Hepatocyte (in vitro differentiated cells): ENCODE measurements around the gene SNX10. TPM values are rescaled to one million over a fixed set of nuclear protein-coding genes. Genes with fewer than 3 reads are reported as not detected.
A peak's percentile ranks its signal among the peaks of the same experiment; 100 is the strongest.

ENCODE experiments used
- DNase-seq: peaks from one replicate; pipeline ENCODE4 v3.0.0-alpha.2; 2016; ENCODE audit warnings: low spot score
- H2AFZ ChIP-seq: fragments of 200-600 bp; sonication (generic); 2 replicates; pipeline ENCODE4 v1.6.0; 2016; ENCODE audit warnings: antibody characterized with exemption, mild to moderate bottlenecking
- H3K27ac ChIP-seq: fragments of 200-600 bp; sonication (generic); 2 replicates; pipeline ENCODE4 v1.5.1; 2016; ENCODE audit warnings: mild to moderate bottlenecking
- H3K27me3 ChIP-seq: fragments of 200-600 bp; sonication (generic); 2 replicates; pipeline ENCODE4 v1.6.1; 2016
- H3K36me3 ChIP-seq: fragments of 200-600 bp; sonication (generic); replicated peaks from 2 replicates; pipeline ENCODE4 v1.5.1; 2016; ENCODE audit warnings: low read depth; ENCODE audit not compliant: insufficient read depth
- H3K4me1 ChIP-seq: fragments of 200-600 bp; sonication (generic); 2 replicates; pipeline ENCODE4 v1.5.1; 2016; ENCODE audit warnings: mild to moderate bottlenecking, moderate library complexity; ENCODE audit not compliant: insufficient read depth
- H3K4me2 ChIP-seq: fragments of 200-600 bp; sonication (generic); 2 replicates; pipeline ENCODE4 v1.6.0; 2016
- H3K4me3 ChIP-seq: fragments of 200-600 bp; sonication (generic); 2 replicates; pipeline ENCODE4 v1.5.1; 2016; ENCODE audit warnings: mild to moderate bottlenecking
- H3K79me2 ChIP-seq: fragments of 200-600 bp; sonication (generic); 2 replicates; pipeline ENCODE4 v1.6.0; 2017; ENCODE audit warnings: mild to moderate bottlenecking
- H3K9me2 ChIP-seq: fragments of 200-600 bp; sonication (generic); replicated peaks from 2 replicates; pipeline ENCODE4 v1.6.0; 2017; ENCODE audit warnings: mild to moderate bottlenecking; ENCODE audit not compliant: insufficient read depth
- H3K9me3 ChIP-seq: fragments of 200-600 bp; sonication (generic); 2 replicates; pipeline ENCODE4 v1.5.1; 2016; ENCODE audit warnings: low read depth, mild to moderate bottlenecking
- H4K20me1 ChIP-seq: fragments of 200-600 bp; sonication (generic); 2 replicates; pipeline ENCODE4 v1.6.0; 2016; ENCODE audit warnings: mild to moderate bottlenecking; ENCODE audit not compliant: insufficient read depth, poor library complexity, severe bottlenecking
- EZH2 ChIP-seq: fragments of 200-600 bp; sonication (generic); IDR thresholded peaks from 2 replicates; pipeline ENCODE4 v1.6.1; 2016; ENCODE audit warnings: antibody characterized with exemption, mild to moderate bottlenecking, borderline replicate concordance
- EZH2phosphoT487 ChIP-seq: fragments of 200-600 bp; sonication (generic); IDR thresholded peaks from one replicate; pipeline ENCODE4 v1.6.1; 2018; ENCODE audit warnings: antibody characterized with exemption, mild to moderate bottlenecking, low read depth, moderate library complexity; ENCODE audit not compliant: unreplicated experiment, severe bottlenecking
- WGBS: methylation state at CpG from one replicate; pipeline ENCODE4 v1.1.6; 2016; ENCODE audit warnings: low lambda C conversion rate; ENCODE audit errors: missing lambda C conversion rate; 5-methylcytosine and 5-hydroxymethylcytosine counted together
- polyA plus RNA-seq: library from polyadenylated mRNA; unstranded; fragments of >200 nt; fragmentation: Nextera tagmentation; extraction: Ambion mirVana; gene quantifications from 2 replicates; pipeline ENCODE4 v1.2.1, GENCODE V29; 2016
- total RNA-seq: library from RNA; depleted of rRNA; stranded (reverse); fragments of >200 nt; gene quantifications from 2 replicates; pipeline ENCODE4 v1.2.3, GENCODE V29; 2014
- TF ChIP-seq, protein P1 (sequence below): fragments of 200-600 bp; sonication (generic); IDR thresholded peaks from 2 replicates; pipeline ENCODE4 v1.5.1; 2016; ENCODE audit warnings: antibody characterized with exemption, mild to moderate bottlenecking; ENCODE audit not compliant: poor library complexity

The SNX10 gene
- total and polyA plus RNA-seq, 2 experiments from 2014 or later, result 6.1 to 8.2 TPM

DNA sequence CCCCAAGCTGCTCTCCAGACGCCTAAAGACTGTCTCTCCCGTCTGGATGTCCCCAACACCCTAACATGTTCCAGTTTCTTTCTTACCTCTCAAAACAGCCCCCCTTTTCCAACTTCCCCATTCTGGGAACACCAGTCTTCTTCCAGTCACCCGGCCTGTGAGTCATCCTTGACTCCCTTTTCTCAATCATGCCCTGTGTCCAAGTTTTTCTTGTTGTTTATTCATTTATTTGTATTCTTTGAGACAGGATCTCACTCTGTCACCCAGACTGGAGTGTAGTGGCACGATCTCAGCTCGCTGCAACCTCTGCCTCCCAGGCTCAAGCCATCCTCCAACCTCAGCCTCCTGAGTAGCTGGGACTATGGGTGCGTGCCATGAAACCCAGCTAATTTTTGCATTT, 15.6 kb downstream of the SNX10 start:
- H3K9me2 ChIP-seq, result no peaks in the 10 kb centered on the region
- no peaks in the 10 kb centered on the region for H3K4me1 ChIP-seq
- H3K79me2 ChIP-seq, result no peaks in the 10 kb centered on the region
- DNase-seq, result peak; percentile 23
- H3K4me3 ChIP-seq, result no peak overlapping the region
- no peaks in the 10 kb centered on the region for H3K9me3 ChIP-seq
- no peak overlapping the region for H2AFZ ChIP-seq
- H3K27me3 ChIP-seq, result no peaks in the 10 kb centered on the region
- no peaks in the 10 kb centered on the region for H3K36me3 ChIP-seq
- no peak overlapping the region for H3K4me2 ChIP-seq
- WGBS, result 84% methylated on average over 6 of the region's 6 CpGs
- TF ChIP-seq EZH2, result no peak
- TF ChIP-seq EZH2phosphoT487, result no peak
- TF ChIP-seq, protein P1, sequence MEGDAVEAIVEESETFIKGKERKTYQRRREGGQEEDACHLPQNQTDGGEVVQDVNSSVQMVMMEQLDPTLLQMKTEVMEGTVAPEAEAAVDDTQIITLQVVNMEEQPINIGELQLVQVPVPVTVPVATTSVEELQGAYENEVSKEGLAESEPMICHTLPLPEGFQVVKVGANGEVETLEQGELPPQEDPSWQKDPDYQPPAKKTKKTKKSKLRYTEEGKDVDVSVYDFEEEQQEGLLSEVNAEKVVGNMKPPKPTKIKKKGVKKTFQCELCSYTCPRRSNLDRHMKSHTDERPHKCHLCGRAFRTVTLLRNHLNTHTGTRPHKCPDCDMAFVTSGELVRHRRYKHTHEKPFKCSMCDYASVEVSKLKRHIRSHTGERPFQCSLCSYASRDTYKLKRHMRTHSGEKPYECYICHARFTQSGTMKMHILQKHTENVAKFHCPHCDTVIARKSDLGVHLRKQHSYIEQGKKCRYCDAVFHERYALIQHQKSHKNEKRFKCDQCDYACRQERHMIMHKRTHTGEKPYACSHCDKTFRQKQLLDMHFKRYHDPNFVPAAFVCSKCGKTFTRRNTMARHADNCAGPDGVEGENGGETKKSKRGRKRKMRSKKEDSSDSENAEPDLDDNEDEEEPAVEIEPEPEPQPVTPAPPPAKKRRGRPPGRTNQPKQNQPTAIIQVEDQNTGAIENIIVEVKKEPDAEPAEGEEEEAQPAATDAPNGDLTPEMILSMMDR, result no peak
- H4K20me1 ChIP-seq, result no peaks in the 10 kb centered on the region
- peak overlapping the region; percentile 64 for H3K27ac ChIP-seq

DNA sequence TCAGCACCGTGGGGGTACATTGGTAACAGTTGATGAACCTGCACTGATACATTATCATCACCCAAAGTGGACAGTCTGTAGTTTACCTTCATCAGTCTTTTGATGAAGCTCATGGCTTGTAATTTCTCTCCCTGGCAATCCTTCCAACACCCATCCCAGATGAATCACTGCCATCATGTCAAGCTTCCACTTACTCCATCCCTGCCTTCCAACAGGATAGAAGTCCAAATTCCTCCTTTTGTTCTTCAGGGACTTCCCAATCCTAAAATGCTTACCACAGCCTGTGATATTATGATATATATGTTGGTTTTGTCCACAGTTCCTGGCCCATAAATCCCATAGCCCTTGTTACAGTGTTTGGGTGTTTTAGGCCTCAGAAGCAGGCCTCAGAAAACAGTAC, 16.1 kb downstream of the SNX10 start:
- Histone ChIP-seq H3K4me2 (no peak overlapping the region), H3K27ac (no peak overlapping the region), H3K9me3 (no peaks in the 10 kb centered on the region), H3K9me2 (no peaks in the 10 kb centered on the region), H4K20me1 (no peaks in the 10 kb centered on the region), H2AFZ (no peak overlapping the region), H3K4me3 (no peak overlapping the region), H3K36me3 (no peaks in the 10 kb centered on the region), H3K79me2 (no peaks in the 10 kb centered on the region), H3K27me3 (no peaks in the 10 kb centered on the region), H3K4me1 (no peaks in the 10 kb centered on the region)
- WGBS, result 90% methylated on average over 1 of the region's 1 CpG
- TF ChIP-seq, protein P1, result no peak
- TF ChIP-seq EZH2 (no peak), EZH2phosphoT487 (no peak)
- no peak for DNase-seq

DNA sequence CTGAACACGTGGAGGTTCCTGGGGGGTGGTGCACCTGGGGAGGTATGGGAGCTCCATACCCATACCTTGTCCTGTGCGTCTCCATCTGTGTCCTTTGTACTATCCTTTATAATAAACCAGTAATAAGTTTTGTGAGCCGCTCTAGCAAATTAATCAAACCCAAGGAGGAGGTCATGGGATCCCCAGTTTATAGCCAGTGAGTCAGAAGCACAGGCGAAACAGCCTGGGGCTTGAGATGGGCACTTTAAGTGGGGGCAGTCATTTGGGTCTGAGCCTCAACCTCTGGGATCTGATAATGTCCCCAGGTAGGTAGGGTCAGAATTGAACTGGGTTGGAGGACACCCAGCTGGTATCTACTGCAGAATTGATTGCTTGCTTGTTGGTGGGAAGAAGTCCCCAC, 16.9 kb downstream of the SNX10 start:
- Histone ChIP-seq H3K79me2 (no peaks in the 10 kb centered on the region), H3K27me3 (no peaks in the 10 kb centered on the region), H3K4me3 (no peak overlapping the region), H3K4me2 (no peak overlapping the region), H3K4me1 (no peaks in the 10 kb centered on the region), H3K27ac (no peak overlapping the region), H4K20me1 (no peaks in the 10 kb centered on the region), H3K36me3 (no peaks in the 10 kb centered on the region), H3K9me3 (no peaks in the 10 kb centered on the region), H2AFZ (no peak overlapping the region), H3K9me2 (no peaks in the 10 kb centered on the region)
- WGBS, result 93% methylated on average over 4 of the region's 4 CpGs
- DNase-seq, result no peak
- TF ChIP-seq, protein P1, result no peak

DNA sequence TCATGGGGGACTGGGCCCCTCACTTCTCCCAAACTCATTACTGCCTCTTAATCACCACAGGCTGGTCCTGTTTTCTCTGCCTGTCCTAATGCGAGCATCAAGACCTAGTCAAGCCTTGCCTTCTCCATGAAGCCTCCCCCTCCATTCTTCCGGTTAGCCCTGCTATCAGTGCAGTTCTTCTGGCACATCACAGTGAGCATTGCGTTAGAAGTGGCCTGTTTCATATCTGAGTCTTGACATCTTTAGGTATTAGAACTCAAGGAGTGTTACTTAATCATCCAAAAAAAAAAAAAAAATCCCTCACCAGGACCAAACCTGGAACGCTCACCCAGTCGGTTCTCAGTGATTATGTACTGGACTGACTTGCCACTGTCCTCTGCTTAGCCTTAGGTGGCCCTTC, 17.4 kb downstream of the SNX10 start:
- Histone ChIP-seq H2AFZ (no peak overlapping the region), H3K27me3 (no peaks in the 10 kb centered on the region), H3K9me2 (no peaks in the 10 kb centered on the region), H3K4me1 (no peaks in the 10 kb centered on the region), H4K20me1 (no peaks in the 10 kb centered on the region), H3K36me3 (no peaks in the 10 kb centered on the region), H3K27ac (no peak overlapping the region), H3K4me3 (no peak overlapping the region), H3K9me3 (no peaks in the 10 kb centered on the region), H3K4me2 (no peak overlapping the region), H3K79me2 (no peaks in the 10 kb centered on the region)
- TF ChIP-seq EZH2, result no peak
- peak; percentile 16 for DNase-seq
- 86% methylated on average over 5 of the region's 5 CpGs for WGBS
